RWPE1 (cell line): Measurements from ENCODE around the gene ZNF749.
A peak's percentile ranks its signal among the peaks of the same experiment; 100 is the strongest.

Source experiments
- CTCF ChIA-PET: fragments of 350-600 bp; sonication (Branson Sonifier 250); formaldehyde crosslinking; extraction: SDS; loops from one replicate; lab custom pipeline; 2021; lab: Yijun Ruan, JAX
- POLR2A ChIA-PET: fragments of 400-600 bp; formaldehyde crosslinking; extraction: SDS; loops from one replicate; lab custom pipeline; 2020; ENCODE audit warnings: antibody characterized with exemption; ENCODE audit not compliant: low non-redundant PET; lab: Yijun Ruan, JAX
- DNase-seq: peaks from one replicate; pipeline ENCODE4 v3.0.0; 2012; ENCODE audit warnings: low spot score
- H3K27ac ChIP-seq: fragments of 450-650 bp; 2 replicates; pipeline ENCODE4 v1.5.1; 2017
- TF ChIP-seq, protein P1 (sequence below): fragments of 450-650 bp; conservative IDR thresholded peaks from 2 replicates; pipeline ENCODE4 v1.5.1; 2017; ENCODE audit warnings: low read depth, mild to moderate bottlenecking

ZNF749 gene

DNA sequence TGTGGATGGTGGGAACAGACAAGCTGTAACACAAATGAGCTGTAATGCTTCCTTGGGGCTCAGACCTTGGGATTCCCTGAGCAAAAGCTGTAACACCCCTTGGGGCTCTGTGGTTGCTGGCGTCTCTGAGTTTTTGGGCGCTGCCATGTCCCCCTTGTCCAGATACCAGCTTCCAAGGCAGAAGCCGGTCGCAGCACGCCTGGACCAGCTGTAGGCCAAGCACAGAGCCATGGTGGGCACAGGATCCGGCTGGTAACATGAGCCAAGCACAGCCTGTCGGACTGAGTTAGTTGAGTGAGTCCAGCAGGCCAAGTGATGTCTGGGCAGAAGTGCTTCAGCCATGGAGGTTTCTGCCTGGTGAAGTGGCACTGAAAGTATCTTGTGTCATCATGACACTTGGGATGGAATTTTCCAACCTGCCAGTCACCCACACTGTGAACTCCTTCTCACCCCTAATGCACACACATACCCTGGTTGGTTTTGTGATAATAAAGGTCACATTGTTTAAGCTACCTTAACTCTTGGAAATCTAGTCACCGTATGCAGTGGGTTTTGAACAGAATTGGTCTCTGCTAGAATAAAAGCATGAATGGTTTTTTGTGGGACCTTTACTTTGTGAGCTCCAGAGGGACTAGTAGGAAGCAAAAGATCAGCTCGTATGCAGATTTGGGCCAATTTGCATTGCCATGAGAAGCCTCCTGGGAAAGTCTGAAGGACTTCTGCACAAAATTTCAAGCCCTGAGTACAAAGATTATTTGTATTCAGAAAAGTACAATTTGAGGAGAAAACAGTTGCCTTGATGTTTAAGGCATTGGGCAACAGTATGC, 31.2 kb upstream of the ZNF749 start:
- CTCF ChIA-PET, result interaction anchor here (0.5 kb wide), 1 partner anchor 93 kb away, joined by 3 read pairs; no protein-coding TSS in a partner anchor

DNA sequence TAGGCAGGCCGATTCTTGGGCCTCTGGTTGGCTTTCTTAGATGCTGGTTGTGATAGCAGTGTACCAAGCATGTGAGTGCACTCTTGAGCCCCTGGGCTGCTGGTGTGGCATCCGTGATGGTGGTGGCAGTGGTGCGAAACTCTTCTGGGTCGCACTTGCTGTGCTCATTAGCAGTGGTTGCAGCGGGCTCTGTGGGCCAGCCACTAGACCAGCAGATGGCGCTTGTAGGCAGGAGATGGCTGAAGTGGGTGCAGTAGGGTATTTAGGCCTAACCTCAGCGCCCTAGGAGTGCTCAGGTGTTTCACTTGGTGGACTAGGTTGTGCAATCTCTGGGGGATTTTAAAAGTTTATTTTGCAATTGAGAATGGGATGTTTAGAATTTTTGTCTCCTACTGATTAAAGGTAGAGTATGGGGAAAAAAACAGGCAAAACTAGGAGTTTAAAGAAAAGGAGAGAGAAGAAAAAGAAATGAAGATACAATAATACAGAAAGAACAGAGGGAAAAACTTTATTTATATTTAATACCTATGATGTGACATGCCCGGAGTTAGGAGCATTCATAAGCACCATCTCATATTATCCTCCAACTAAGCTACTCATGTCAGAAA, 28.5 kb upstream of the ZNF749 start:
- no peak overlapping the region for H3K27ac ChIP-seq
- peak; percentile 69 for DNase-seq
- TF ChIP-seq, protein P1, sequence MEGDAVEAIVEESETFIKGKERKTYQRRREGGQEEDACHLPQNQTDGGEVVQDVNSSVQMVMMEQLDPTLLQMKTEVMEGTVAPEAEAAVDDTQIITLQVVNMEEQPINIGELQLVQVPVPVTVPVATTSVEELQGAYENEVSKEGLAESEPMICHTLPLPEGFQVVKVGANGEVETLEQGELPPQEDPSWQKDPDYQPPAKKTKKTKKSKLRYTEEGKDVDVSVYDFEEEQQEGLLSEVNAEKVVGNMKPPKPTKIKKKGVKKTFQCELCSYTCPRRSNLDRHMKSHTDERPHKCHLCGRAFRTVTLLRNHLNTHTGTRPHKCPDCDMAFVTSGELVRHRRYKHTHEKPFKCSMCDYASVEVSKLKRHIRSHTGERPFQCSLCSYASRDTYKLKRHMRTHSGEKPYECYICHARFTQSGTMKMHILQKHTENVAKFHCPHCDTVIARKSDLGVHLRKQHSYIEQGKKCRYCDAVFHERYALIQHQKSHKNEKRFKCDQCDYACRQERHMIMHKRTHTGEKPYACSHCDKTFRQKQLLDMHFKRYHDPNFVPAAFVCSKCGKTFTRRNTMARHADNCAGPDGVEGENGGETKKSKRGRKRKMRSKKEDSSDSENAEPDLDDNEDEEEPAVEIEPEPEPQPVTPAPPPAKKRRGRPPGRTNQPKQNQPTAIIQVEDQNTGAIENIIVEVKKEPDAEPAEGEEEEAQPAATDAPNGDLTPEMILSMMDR, result peak; percentile 49
- CTCF ChIA-PET, result interaction anchor here (0.6 to 0.7 kb wide), 4 partner anchors 17 to 711 kb away, joined by 3 to 4 read pairs (median 3); partner anchors contain the start of gene ZNF548
- POLR2A ChIA-PET, result no interaction called here

More for the DNA sequence above, 31.2 kb upstream of the ZNF749 start:
- no peak overlapping the region for H3K27ac ChIP-seq
- no peak for DNase-seq
- TF ChIP-seq, protein P1, result no peak
- POLR2A ChIA-PET, result no interaction called here

DNA sequence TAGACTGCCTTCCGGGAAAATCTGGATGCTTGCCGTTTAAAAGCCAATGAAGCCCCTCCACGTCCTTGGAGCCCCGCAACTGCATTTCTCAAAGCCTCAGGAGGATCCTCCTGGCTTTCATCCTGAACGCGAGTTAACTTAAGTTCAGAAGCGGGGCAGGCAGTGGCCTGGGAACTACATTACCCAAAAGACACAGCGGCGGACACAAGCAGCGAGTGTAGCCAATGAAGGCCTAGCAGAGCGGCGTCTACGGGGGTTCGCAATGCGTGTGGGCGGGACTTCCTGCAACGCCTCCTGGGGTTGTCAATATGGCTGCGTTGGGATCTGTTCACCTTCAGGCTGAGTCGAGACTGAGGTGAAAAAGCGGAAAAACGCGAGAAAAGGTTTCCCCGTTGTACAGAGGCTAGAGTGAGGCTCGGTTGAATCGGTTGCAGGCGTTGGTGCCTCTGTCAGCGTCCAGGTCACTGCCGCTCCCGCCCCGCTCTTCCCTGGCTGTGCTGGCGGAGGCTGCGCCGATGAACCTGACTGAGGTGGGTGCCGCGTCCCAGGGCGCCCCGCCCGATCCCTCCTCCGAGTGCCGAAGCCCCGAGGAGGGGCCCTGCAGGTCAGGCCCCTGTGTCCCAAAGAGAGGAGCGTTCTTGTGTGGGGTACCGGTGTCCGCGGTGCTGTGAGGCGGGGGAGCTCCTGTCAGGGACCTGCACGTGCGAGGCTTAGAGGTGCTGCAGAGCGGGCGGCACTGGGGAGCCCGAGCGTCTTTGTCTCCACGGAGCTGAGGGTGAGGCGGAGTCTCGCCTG, 24.1 kb upstream of the ZNF749 start, which contains the start of gene ZNF17:
TSS of gene ZNF17 (plus strand) at position 285 of the 795 bp plus-strand sequence. CDS start 2,455 bp downstream, outside the sequence.
- peak within 1 kb of the TSS; percentile 62 for H3K27ac ChIP-seq
- POLR2A ChIA-PET, result interaction anchor here (1.0 kb wide), 1 partner anchor 17 kb away, joined by 3 read pairs; no protein-coding TSS in a partner anchor

DNA sequence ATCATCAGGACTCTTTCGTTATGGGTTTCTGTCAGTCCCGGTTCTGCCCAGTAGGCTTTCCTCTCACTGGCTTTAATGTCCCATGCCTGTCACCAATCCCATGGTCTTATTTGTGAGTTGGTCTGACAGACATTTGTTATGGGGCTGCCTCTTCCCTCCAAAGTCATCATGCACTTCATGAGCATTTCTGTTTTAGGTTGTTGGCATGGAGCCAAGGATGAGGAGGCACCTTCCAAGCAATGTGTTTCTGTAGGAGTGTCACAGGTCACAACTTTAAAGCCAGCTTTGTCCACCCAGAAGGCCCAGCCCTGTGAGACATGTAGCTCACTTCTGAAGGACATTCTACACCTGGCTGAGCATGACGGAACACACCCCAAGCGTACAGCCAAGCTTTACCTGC, 15.7 kb upstream of the ZNF749 start:
- ChIA-PET POLR2A (no interaction called here), CTCF (interaction anchor here (0.6 kb wide), 1 partner anchor 475 kb away, joined by 4 read pairs; no protein-coding TSS in a partner anchor)
- TF ChIP-seq, protein P1, result no peak

More for the DNA sequence above, 24.1 kb upstream of the ZNF749 start, which contains the start of gene ZNF17:
- DNase-seq, result peak; percentile 91
- TF ChIP-seq, protein P1, result no peak
- CTCF ChIA-PET, result interaction anchor here (0.7 kb wide), 1 partner anchor 307 kb away, joined by 5 read pairs; no protein-coding TSS in a partner anchor

DNA sequence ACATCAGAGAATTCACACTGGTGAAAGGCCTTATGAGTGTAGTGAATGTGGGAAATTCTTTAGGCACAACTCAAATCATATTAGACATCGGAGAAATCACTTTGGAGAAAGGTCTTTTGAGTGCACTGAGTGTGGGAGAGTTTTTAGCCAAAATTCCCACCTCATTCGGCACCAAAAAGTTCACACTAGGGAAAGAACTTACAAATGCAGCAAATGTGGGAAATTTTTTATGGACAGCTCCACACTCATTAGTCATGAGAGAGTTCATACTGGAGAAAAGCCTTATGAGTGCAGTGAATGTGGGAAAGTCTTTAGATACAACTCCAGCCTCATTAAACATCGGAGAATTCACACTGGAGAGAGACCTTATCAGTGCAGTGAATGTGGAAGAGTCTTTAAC, 14.1 kb upstream of the ZNF749 start:
- no peak overlapping the region for H3K27ac ChIP-seq
- CTCF ChIA-PET, result no interaction called here

More for the DNA sequence above, 15.7 kb upstream of the ZNF749 start:
- no peak for DNase-seq
- H3K27ac ChIP-seq, result no peak overlapping the region

More for the DNA sequence above, 14.1 kb upstream of the ZNF749 start:
- DNase-seq, result no peak
- TF ChIP-seq, protein P1, result no peak
- POLR2A ChIA-PET, result no interaction called here
